Measurements from ENCODE around the gene RNU1-2.
"Not testable (repeated sequence)": the region's sequence is repeated elsewhere in the genome, so short reads cannot be mapped to it uniquely, and the experiment has no call there.

The RNU1-2 gene

GRCh38 chr1:16925635-16926490 lies 30.1 kb downstream of the RNU1-2 start:
- in situ Hi-C loops (cut with HindIII; ENCODE audit: low sequenced_read_pairs), result no loop called here
- H3K4me3 ChIP-seq (ENCODE audit: low read depth, low read length), result no peak overlapping the region
- TF ChIP-seq, protein P1, sequence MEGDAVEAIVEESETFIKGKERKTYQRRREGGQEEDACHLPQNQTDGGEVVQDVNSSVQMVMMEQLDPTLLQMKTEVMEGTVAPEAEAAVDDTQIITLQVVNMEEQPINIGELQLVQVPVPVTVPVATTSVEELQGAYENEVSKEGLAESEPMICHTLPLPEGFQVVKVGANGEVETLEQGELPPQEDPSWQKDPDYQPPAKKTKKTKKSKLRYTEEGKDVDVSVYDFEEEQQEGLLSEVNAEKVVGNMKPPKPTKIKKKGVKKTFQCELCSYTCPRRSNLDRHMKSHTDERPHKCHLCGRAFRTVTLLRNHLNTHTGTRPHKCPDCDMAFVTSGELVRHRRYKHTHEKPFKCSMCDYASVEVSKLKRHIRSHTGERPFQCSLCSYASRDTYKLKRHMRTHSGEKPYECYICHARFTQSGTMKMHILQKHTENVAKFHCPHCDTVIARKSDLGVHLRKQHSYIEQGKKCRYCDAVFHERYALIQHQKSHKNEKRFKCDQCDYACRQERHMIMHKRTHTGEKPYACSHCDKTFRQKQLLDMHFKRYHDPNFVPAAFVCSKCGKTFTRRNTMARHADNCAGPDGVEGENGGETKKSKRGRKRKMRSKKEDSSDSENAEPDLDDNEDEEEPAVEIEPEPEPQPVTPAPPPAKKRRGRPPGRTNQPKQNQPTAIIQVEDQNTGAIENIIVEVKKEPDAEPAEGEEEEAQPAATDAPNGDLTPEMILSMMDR (IDR thresholded peaks at IDR 0.05; ENCODE audit: low read depth, low read length, missing control alignments), result no peak
- no peak for DNase-seq (ENCODE audit: low read depth)

DNA sequence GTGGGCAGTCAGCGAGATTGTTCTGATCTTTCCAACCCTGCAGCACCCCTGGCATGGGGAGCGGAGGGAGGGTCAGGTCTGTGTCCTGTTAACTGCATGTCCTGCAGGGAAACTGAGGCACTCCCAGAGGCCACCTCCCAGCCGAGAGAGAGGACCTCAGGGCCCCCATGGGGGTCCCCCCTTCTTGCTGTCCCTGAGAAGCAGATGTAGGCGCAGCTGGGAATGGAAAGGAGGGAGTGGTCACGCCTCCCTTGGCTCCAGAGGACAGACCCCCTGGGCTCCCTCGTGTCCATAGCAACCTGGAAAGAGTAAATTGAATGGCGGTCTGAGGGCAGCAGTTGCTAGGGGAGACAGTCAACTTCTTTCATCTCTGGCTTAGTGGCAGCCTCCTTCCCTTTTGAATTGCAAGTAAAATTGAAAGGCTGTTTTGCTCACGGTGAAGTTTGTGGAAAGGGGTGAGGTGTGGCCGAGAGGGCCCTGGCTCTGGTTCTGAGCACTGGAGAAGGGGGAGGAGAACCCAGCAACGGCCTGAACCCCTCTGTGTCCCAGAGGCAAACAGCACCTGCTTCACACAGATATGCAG lies 30.8 kb downstream of the RNU1-2 start:
- TF ChIP-seq, protein P1 (IDR thresholded peaks at IDR 0.05; ENCODE audit: low read depth, low read length, missing control alignments), result no peak

GRCh38 chr1:16927256-16927655 lies 31.5 kb downstream of the RNU1-2 start:
- TF ChIP-seq, protein P1 (IDR thresholded peaks at IDR 0.05; ENCODE audit: low read depth, low read length, missing control alignments), result no peak
- no peak for DNase-seq (ENCODE audit: low read depth)
- in situ Hi-C loops (cut with HindIII; ENCODE audit: low sequenced_read_pairs), result no loop called here
- no peak overlapping the region for H3K4me3 ChIP-seq (ENCODE audit: low read depth, low read length)

More for the DNA sequence above, 30.8 kb downstream of the RNU1-2 start:
- no peak overlapping the region for H3K4me3 ChIP-seq (ENCODE audit: low read depth, low read length)
- peak; percentile 53 for DNase-seq (ENCODE audit: low read depth)
- in situ Hi-C loops (cut with HindIII; ENCODE audit: low sequenced_read_pairs), result no loop called here

DNA sequence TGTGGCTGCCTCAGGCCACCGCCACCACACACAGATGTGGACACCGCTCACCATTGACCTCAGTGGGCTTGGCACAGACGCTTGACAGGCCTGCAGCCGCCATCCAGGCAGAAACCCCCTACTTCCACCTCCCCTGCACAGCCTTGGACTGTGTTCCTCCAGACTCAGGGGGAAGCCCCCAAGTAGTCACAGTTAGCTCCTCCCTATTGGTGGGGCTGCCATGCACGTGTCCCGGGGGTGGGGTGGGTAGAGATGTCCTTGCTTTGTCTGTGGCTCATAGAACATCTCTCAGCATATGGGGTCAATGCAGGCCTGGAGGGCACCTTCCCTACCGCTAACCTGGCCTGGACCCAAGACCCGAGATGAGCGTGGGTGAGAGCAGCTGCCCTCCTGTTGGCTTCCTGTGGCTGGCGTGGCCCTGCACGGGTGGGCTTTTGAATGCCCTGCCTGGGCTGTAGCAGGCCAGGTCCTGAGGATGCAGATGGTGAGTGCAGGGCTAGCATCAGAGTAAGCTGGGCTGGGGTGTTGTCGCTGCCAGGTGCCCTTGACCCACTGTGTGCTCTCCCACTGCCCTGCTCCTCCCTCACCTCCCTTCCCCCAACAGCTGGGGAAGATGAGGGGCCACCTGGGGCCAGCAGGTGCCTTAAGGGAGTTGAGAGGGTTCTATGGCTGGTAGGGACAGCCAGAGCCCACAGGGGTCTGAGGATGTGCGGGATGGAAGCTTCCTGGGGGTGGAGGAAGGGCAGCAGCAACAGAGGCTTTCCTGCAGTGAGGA lies 32.1 kb downstream of the RNU1-2 start:
- DNase-seq (ENCODE audit: low read depth), result no peak
- in situ Hi-C loops (cut with HindIII; ENCODE audit: low sequenced_read_pairs), result no loop called here
- TF ChIP-seq, protein P1 (IDR thresholded peaks at IDR 0.05; ENCODE audit: low read depth, low read length, missing control alignments), result no peak
- no peak overlapping the region for H3K4me3 ChIP-seq (ENCODE audit: low read depth, low read length)

- H3K4me3 ChIP-seq (ENCODE audit: low read depth, low read length); DNase-seq (ENCODE audit: low read depth); in situ Hi-C loops (cut with HindIII; ENCODE audit: low sequenced_read_pairs): not testable (repeated sequence)
Observed at GRCh38 chr1:16929146-16930041, 33.6 kb downstream of the RNU1-2 start.

DNA sequence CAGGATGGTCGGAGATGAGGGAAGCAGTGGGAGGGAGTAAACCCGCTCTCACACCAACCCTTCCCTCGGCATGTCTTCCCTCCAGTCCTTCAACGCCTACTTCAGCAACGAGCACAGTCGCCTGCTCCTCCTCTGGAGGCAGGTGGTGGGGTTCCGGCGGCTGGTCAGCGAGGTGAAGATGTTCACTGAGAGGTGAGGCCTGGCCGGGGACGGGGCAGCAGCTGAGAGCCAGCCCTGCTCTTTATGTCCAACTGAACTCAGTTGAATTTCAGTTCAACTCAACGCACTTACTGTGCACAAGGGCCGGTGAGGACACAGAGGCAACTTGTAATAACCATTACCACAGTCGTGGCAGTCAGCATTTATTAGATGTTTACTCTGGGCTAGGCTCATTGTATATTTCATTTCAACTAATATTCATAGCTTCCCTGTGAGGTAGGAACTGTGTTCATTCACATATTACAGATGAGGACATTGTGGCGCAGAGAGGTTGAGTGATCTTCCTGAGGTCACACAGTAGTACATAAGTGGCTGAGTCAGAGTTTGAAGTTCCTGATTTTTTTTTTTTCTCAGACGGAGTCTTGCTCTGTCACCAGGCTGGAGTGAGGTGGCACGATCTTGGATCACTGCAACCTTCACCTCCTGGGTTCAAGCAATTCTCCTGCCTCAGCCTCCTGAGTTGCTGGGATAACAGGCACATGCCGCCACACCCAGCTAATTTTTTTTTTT lies 35.6 kb downstream of the RNU1-2 start:
- H3K4me3 ChIP-seq (ENCODE audit: low read depth, low read length); DNase-seq (ENCODE audit: low read depth); in situ Hi-C loops (cut with HindIII; ENCODE audit: low sequenced_read_pairs): not testable (repeated sequence)

DNA sequence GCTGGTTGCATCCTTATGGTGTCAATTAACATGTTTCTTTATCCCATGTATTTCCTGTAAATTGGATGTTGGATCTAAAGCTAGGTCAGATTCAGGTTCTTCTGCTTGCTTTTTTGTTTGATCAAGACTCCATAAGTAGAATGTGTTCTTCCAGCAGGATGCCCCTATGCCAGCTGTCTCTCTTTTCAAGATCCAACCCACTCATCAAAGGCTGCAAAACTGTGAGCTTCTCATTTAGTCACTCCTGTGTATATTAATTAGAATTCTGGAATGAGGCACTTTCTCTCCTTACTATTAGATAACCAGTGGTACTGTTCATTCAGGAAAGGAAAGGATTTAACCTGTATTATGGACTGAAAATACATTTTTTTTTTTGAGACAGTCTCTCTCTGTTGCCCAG lies 38.2 kb downstream of the RNU1-2 start:
- DNase-seq (ENCODE audit: low read depth); in situ Hi-C loops (cut with HindIII; ENCODE audit: low sequenced_read_pairs); H3K4me3 ChIP-seq (ENCODE audit: low read depth, low read length): not testable (repeated sequence)

DNA sequence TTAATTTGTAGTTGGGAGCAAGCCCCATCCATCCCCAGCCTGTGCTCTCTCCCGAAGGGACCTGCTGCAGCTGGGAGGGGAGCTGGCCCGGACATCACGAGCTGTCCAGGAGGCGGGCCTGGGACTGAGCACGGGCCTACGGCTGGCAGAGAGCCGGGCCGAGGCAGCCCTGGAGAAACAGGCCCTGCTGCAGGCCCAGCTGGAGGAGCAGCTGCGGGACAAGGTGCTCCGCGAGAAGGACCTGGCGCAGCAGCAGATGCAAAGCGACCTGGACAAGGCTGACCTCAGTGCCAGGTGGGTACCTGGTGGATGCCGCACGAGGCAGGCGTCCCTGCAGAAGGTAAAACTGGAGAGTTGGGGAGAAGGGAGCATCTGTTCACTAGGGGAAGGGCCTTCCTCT lies 40.8 kb downstream of the RNU1-2 start:
- H3K4me3 ChIP-seq (ENCODE audit: low read depth, low read length); DNase-seq (ENCODE audit: low read depth); in situ Hi-C loops (cut with HindIII; ENCODE audit: low sequenced_read_pairs): not testable (repeated sequence)
